Spleen (tissue), 7 donors: Measurements from ENCODE around the gene NUMA1.

ENCODE experiments used
- CTCF ChIP-seq, 11 experiments: fragments of 200-600 bp in 7 of 11; fragments of 450-650 bp in 4 of 11; sonication (generic) in 4 of 11; IDR thresholded peaks in 8 of 11; conservative IDR thresholded peaks in 3 of 11; 1 replicate in 7 of 11; 2 replicates in 4 of 11; pipeline versions ENCODE4 v1.4.0 to v1.8.0; 2016 to 2021; ENCODE audit warnings: antibody characterized with exemption in 11 of 11, inconsistent platforms in 4 of 11, mild to moderate bottlenecking in 1 of 11
- POLR2AphosphoS5 ChIP-seq, 3 donors: sonication (generic); formaldehyde crosslinking; IDR thresholded peaks; one replicate each; pipeline ENCODE4 v1.5.1; 2017; ENCODE audit warnings: antibody characterized with exemption in 3 of 3
- donor health status: DM: no; HTN: no; CAD: no; lungs with moderate emphysema.
- donor health status: DM: no; HTN: no; CAD: no.
- donor health status: DM: no; HTN: no; CAD: no.

DNA sequence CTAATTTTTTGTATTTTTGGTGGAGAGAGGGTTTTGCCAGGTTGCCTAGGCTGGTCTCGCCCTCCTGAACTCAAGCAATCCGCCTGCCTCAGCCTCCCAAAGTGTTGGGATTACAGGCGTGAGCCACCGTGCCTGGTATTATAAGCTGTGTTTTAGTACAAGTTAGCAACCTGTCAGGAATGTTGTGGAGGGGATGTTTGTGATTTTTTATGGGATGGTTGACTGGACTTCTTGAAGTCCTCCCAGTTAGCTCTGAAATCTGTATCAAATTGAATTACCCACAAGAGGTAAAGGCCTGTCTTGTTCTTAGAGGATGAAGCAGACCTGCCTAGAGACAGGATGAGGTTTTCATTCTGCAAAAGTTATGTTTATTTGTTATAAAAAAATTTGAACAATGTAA is 115.7 kb downstream of the NUMA1 start:
- TF ChIP-seq CTCF (IDR thresholded peaks at IDR 0.05 in 8 of 11, conservative IDR thresholded peaks at IDR 0.05 in 3 of 11): no peak
- TF ChIP-seq POLR2AphosphoS5 (IDR thresholded peaks at IDR 0.05): no peak
